Ishikawa (cell line): ENCODE data around the gene FBXL17.

Experiments used
- CEBPB ChIP-seq: IDR thresholded peaks from 2 replicates; pipeline ENCODE4 v1.6.1; 2012
- CREB1 ChIP-seq: IDR thresholded peaks from 2 replicates; pipeline ENCODE4 v1.6.1; 2012; ENCODE audit warnings: low read depth
- EGR1 ChIP-seq: IDR thresholded peaks from 2 replicates; pipeline ENCODE4 v1.6.1; 2012
- EP300 ChIP-seq: IDR thresholded peaks from 2 replicates; pipeline ENCODE4 v1.6.1; 2012; ENCODE audit warnings: borderline replicate concordance
- FOXM1 ChIP-seq: IDR thresholded peaks from 2 replicates; pipeline ENCODE4 v1.6.1; 2012; ENCODE audit warnings: low read depth, borderline replicate concordance
- NFIC ChIP-seq: IDR thresholded peaks from 2 replicates; pipeline ENCODE4 v1.6.1; 2012
- RAD21 ChIP-seq: IDR thresholded peaks from 2 replicates; pipeline ENCODE4 v1.6.1; 2012; ENCODE audit warnings: low read depth
- TAF1 ChIP-seq: IDR thresholded peaks from 2 replicates; pipeline ENCODE4 v1.6.1; 2012; ENCODE audit warnings: low read depth, mild to moderate bottlenecking
- TCF12 ChIP-seq: IDR thresholded peaks from 2 replicates; pipeline ENCODE4 v1.6.1; 2012; ENCODE audit warnings: low read depth
- TEAD4 ChIP-seq: IDR thresholded peaks from 2 replicates; pipeline ENCODE4 v1.6.1; 2012
- USF1 ChIP-seq: IDR thresholded peaks from 2 replicates; pipeline ENCODE4 v1.6.1; 2012
- YY1 ChIP-seq: IDR thresholded peaks from 2 replicates; pipeline ENCODE4 v1.6.1; 2012; ENCODE audit warnings: low read depth
- ZBTB7A ChIP-seq: IDR thresholded peaks from 2 replicates; pipeline ENCODE4 v1.6.1; 2012; ENCODE audit warnings: low read depth
- TF ChIP-seq, protein P1 (sequence below): IDR thresholded peaks from 2 replicates; pipeline ENCODE4 v1.6.1; 2012
- TF ChIP-seq, protein P2 (sequence below): IDR thresholded peaks from 2 replicates; pipeline ENCODE4 v1.6.1; 2012; ENCODE audit warnings: low read depth, mild to moderate bottlenecking

Gene FBXL17

DNA sequence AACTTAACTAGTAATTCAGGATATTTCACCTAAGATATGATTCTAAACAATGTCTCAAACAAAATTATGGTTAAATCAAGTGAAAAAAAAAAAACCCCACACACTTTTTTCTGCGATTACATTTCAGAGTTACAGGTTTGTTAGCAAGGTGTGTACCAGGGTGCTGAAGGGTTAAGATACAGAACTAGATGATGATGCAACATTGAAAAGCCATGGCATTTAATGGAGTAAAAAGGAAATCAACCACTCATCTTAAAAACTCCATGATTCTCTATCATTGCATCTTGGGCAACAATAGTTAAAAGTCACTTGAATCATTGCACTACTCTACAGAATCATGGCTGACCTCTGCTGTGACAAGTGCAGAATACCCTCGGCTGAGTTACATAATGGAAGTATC lies 440.9 kb downstream of the FBXL17 start:
- TF ChIP-seq, protein P1, sequence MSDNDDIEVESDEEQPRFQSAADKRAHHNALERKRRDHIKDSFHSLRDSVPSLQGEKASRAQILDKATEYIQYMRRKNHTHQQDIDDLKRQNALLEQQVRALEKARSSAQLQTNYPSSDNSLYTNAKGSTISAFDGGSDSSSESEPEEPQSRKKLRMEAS, result no peak
- no peak for TF ChIP-seq CREB1
- TF ChIP-seq FOXM1, result no peak
- no peak for TF ChIP-seq TEAD4
- TF ChIP-seq TAF1, result no peak
- no peak for TF ChIP-seq RAD21
- TF ChIP-seq, protein P2, sequence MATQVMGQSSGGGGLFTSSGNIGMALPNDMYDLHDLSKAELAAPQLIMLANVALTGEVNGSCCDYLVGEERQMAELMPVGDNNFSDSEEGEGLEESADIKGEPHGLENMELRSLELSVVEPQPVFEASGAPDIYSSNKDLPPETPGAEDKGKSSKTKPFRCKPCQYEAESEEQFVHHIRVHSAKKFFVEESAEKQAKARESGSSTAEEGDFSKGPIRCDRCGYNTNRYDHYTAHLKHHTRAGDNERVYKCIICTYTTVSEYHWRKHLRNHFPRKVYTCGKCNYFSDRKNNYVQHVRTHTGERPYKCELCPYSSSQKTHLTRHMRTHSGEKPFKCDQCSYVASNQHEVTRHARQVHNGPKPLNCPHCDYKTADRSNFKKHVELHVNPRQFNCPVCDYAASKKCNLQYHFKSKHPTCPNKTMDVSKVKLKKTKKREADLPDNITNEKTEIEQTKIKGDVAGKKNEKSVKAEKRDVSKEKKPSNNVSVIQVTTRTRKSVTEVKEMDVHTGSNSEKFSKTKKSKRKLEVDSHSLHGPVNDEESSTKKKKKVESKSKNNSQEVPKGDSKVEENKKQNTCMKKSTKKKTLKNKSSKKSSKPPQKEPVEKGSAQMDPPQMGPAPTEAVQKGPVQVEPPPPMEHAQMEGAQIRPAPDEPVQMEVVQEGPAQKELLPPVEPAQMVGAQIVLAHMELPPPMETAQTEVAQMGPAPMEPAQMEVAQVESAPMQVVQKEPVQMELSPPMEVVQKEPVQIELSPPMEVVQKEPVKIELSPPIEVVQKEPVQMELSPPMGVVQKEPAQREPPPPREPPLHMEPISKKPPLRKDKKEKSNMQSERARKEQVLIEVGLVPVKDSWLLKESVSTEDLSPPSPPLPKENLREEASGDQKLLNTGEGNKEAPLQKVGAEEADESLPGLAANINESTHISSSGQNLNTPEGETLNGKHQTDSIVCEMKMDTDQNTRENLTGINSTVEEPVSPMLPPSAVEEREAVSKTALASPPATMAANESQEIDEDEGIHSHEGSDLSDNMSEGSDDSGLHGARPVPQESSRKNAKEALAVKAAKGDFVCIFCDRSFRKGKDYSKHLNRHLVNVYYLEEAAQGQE, result no peak
- TF ChIP-seq EGR1, result no peak
- no peak for TF ChIP-seq CEBPB
- TF ChIP-seq NFIC, result no peak
- TF ChIP-seq TCF12, result no peak
- TF ChIP-seq USF1, result no peak

GRCh38 chr5:107937651-107938355 lies 444.1 kb downstream of the FBXL17 start:
- TF ChIP-seq FOXM1, result no peak
- TF ChIP-seq, protein P1, result no peak
- no peak for TF ChIP-seq EP300
- no peak for TF ChIP-seq TCF12
- TF ChIP-seq, protein P2, result no peak
- TF ChIP-seq RAD21, result no peak
- TF ChIP-seq CREB1, result no peak
- no peak for TF ChIP-seq YY1
- no peak for TF ChIP-seq TAF1
- no peak for TF ChIP-seq CEBPB
- no peak for TF ChIP-seq NFIC

DNA sequence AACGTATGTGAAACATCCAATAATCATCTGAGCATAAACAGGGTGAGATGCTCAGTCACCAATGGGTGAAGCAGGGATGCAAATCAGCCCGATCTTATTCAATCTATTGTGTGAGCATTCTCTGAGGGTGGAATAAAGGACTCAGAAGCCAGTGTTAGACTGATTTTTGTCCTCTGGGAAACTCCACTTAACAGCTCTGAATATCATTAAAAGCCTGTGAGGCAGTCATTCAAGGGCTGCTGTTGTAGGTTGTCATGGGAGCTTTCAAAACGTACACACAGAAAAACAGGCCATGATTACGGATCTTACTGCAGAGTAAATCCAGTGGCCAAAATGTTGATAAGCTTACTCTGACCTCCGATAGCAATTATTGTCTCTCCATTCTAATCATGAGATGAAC lies 444.7 kb downstream of the FBXL17 start:
- TF ChIP-seq TEAD4 (no peak), YY1 (no peak), TAF1 (no peak), CEBPB (no peak), TCF12 (no peak), FOXM1 (no peak)
- TF ChIP-seq, protein P1, result no peak

DNA sequence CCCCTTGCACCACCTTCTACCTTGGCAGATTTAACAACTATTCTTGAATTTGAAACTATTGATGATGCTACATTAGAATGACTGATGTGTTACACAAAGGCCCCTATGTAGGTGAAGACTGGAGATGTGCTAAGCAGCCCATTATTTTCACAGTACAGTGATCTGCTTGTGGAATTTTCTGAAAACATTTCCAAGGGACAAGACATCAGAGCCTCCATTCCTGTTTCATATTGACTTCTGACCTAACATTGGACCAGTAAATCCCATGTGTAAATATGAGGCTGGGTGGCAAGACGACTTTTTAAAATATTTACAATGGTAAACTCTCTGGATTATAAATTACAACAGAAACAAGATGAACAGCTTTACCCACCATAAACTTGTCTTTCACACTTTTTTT lies 445.4 kb downstream of the FBXL17 start:
- TF ChIP-seq CREB1 (no peak), TAF1 (no peak)

GRCh38 chr5:107935645-107936044 lies 446.3 kb downstream of the FBXL17 start:
- TF ChIP-seq YY1 (no peak), EGR1 (no peak), TCF12 (no peak), TAF1 (no peak), TEAD4 (no peak), ZBTB7A (no peak), CEBPB (no peak), EP300 (no peak), NFIC (no peak), FOXM1 (no peak), USF1 (no peak), CREB1 (no peak), RAD21 (no peak)
- TF ChIP-seq, protein P2, result no peak
- TF ChIP-seq, protein P1, result no peak
